OCI-LY3 (cell line): ENCODE measurements around the gene TSACC.
"Not testable (repeated sequence)": the region's sequence is repeated elsewhere in the genome, so short reads cannot be mapped to it uniquely, and the experiment has no call there.

ENCODE experiments used
- CTCF ChIP-seq: fragments of 200-600, 300-600 bp; sonication (generic); IDR thresholded peaks from 2 replicates; pipeline ENCODE4 v1.5.1; 2014; ENCODE audit warnings: antibody characterized with exemption, low read length, low read depth
- EZH2phosphoT487 ChIP-seq: fragments of 200-600 bp; shearing (Covaris generic); IDR thresholded peaks from 2 replicates; pipeline ENCODE4 v1.6.1; 2018; ENCODE audit warnings: antibody characterized with exemption, mixed run types, low read depth

GRCh38 chr1:156369685-156370286 is 31.5 kb downstream of the TSACC start:
- TF ChIP-seq EZH2phosphoT487, CTCF: not testable (repeated sequence)
